Osteoblast (primary cell): ENCODE data around the gene PCDHGA6. TPM values are rescaled to one million over a fixed set of nuclear protein-coding genes. Genes with fewer than 3 reads are reported as not detected.

Experiments used
- DNase-seq: peaks from one replicate; pipeline ENCODE4 v3.0.0; 2011; ENCODE audit warnings: low spot score, mixed read lengths; ENCODE audit not compliant: insufficient read length; ENCODE audit errors: missing footprints
- H2AFZ ChIP-seq: 2 replicates; pipeline ENCODE4 v1.6.0; 2011; ENCODE audit warnings: mild to moderate bottlenecking, low read length
- H3K27ac ChIP-seq: 2 replicates; pipeline ENCODE4 v1.5.1; 2011; ENCODE audit warnings: mild to moderate bottlenecking, low read depth, low read length, moderate library complexity
- H3K27me3 ChIP-seq: 2 replicates; pipeline ENCODE4 v1.6.0; 2012; ENCODE audit warnings: mild to moderate bottlenecking, control low read depth, inconsistent platforms, low read length, moderate library complexity; ENCODE audit not compliant: insufficient read depth
- H3K36me3 ChIP-seq: 2 replicates; pipeline ENCODE4 v1.5.1; 2011; ENCODE audit warnings: mild to moderate bottlenecking, low read length, control low read depth, moderate library complexity; ENCODE audit not compliant: insufficient read depth
- H3K4me1 ChIP-seq: 2 replicates; pipeline ENCODE4 v1.5.1; 2011; ENCODE audit warnings: mild to moderate bottlenecking, low read length, control low read depth, moderate library complexity; ENCODE audit not compliant: insufficient read depth
- H3K4me2 ChIP-seq: 2 replicates; pipeline ENCODE4 v1.6.0; 2011; ENCODE audit warnings: mild to moderate bottlenecking, low read length; ENCODE audit not compliant: insufficient read depth
- H3K4me3 ChIP-seq: fragments of 200-600 bp; sonication (generic); 3 replicates; pipeline ENCODE4 v1.5.1; 2012; ENCODE audit warnings: mild to moderate bottlenecking, low read length, inconsistent platforms; ENCODE audit not compliant: insufficient read depth
- H3K79me2 ChIP-seq: 2 replicates; pipeline ENCODE4 v1.6.0; 2012; ENCODE audit warnings: mild to moderate bottlenecking, low read length, control low read depth, inconsistent platforms; ENCODE audit not compliant: insufficient read depth
- H3K9me3 ChIP-seq: 2 replicates; pipeline ENCODE4 v1.5.1; 2011; ENCODE audit warnings: low read depth, low read length, control low read depth
- H4K20me1 ChIP-seq: 2 replicates; pipeline ENCODE4 v1.6.0; 2012; ENCODE audit warnings: mild to moderate bottlenecking, low read length, control low read depth; ENCODE audit not compliant: insufficient read depth
- CTCF ChIP-seq: IDR thresholded peaks from 2 replicates; pipeline ENCODE4 v1.5.1; 2011; ENCODE audit warnings: mild to moderate bottlenecking, low read depth, low read length, moderate library complexity; ENCODE audit errors: extremely low read depth
- total RNA-seq: library from RNA; depleted of rRNA; stranded (reverse); fragments of >200 nt; gene quantifications from 2 replicates; pipeline ENCODE4 v1.2.3, GENCODE V29; 2012

The PCDHGA6 gene
- total RNA-seq, 1 donor, result 5.1 TPM

- no peak for TF ChIP-seq CTCF
- H3K9me3 ChIP-seq, result peaks cover 21% of the 10 kb centered on the region
These were observed 24.9 kb downstream of the PCDHGA6 start for GRCh38 chr5:141398608-141399007.

DNA sequence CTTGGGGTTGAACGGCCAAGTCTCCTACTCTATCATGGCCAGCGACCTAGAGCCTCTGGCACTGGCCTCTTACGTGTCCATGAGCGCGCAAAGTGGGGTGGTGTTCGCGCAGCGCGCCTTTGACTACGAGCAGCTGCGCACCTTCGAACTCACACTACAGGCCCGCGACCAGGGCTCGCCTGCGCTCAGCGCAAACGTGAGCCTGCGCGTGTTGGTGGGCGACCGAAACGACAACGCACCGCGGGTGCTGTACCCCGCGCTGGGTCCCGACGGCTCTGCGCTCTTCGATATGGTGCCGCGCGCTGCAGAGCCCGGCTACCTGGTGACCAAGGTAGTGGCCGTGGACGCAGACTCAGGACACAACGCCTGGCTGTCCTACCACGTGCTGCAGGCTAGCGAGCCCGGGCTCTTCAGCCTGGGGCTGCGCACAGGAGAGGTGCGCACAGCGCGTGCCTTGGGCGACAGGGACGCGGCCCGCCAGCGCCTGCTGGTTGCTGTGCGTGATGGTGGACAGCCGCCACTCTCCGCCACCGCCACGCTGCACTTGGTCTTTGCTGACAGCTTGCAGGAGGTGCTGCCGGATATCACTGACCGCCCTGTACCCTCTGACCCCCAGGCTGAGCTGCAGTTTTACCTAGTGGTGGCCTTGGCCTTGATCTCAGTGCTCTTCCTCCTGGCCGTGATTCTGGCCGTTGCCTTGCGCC is 26.0 kb downstream of the PCDHGA6 start:
- H3K27ac ChIP-seq, result no peak overlapping the region
- H3K4me2 ChIP-seq, result no peak overlapping the region
- no peaks in the 10 kb centered on the region for H3K27me3 ChIP-seq
- TF ChIP-seq CTCF, result no peak
- H3K9me3 ChIP-seq, result peaks cover 18% of the 10 kb centered on the region
- no peak overlapping the region for H2AFZ ChIP-seq
- no peaks in the 10 kb centered on the region for H3K79me2 ChIP-seq
- no peak for DNase-seq
- H4K20me1 ChIP-seq, result no peaks in the 10 kb centered on the region
- H3K4me3 ChIP-seq, result peak overlapping the region; percentile 50
- H3K36me3 ChIP-seq, result peaks cover 4% of the 10 kb centered on the region
- H3K4me1 ChIP-seq, result no peaks in the 10 kb centered on the region

More at GRCh38 chr5:141398608-141399007, 24.9 kb downstream of the PCDHGA6 start:
- H4K20me1 ChIP-seq, result no peaks in the 10 kb centered on the region
- H2AFZ ChIP-seq, result no peak overlapping the region
- no peak for DNase-seq
- H3K27me3 ChIP-seq, result no peaks in the 10 kb centered on the region
- H3K27ac ChIP-seq, result no peak overlapping the region
- peaks cover 4% of the 10 kb centered on the region for H3K36me3 ChIP-seq
- H3K4me1 ChIP-seq, result no peaks in the 10 kb centered on the region
- H3K4me3 ChIP-seq, result peak overlapping the region; percentile 51
- H3K79me2 ChIP-seq, result no peaks in the 10 kb centered on the region
- H3K4me2 ChIP-seq, result no peak overlapping the region

- Histone ChIP-seq H3K9me3 (peaks cover 18% of the 10 kb centered on the region), H3K36me3 (peaks cover 4% of the 10 kb centered on the region), H3K4me1 (no peaks in the 10 kb centered on the region), H4K20me1 (peaks cover 3% of the 10 kb centered on the region), H2AFZ (peak within 1 kb of the TSS; percentile 46), H3K27ac (no peak within 1 kb of the TSS), H3K4me3 (peak within 1 kb of the TSS; percentile 58), H3K79me2 (no peaks in the 10 kb centered on the region), H3K27me3 (no peaks in the 10 kb centered on the region), H3K4me2 (peak within 1 kb of the TSS; percentile 61)
- DNase-seq, result no peak
- peak; percentile 40 for TF ChIP-seq CTCF
These were observed 29.0 kb downstream of the PCDHGA6 start, which contains the start of gene PCDHGA9 for GRCh38 chr5:141402553-141403243. Gene PCDHGA9 (plus strand): TSS chr5:141402778. CDS start chr5:141402953, 175 bp downstream.

- peak overlapping the region; percentile 61 for H3K4me2 ChIP-seq
- no peak overlapping the region for H2AFZ ChIP-seq
These were observed 29.7 kb downstream of the PCDHGA6 start for GRCh38 chr5:141403387-141403786.

More at GRCh38 chr5:141403387-141403786, 29.7 kb downstream of the PCDHGA6 start:
- Histone ChIP-seq H3K4me1 (no peaks in the 10 kb centered on the region), H3K79me2 (no peaks in the 10 kb centered on the region), H3K27ac (no peak overlapping the region), H3K36me3 (peaks cover 4% of the 10 kb centered on the region), H3K4me3 (peak overlapping the region; percentile 58), H3K9me3 (peaks cover 18% of the 10 kb centered on the region), H3K27me3 (no peaks in the 10 kb centered on the region), H4K20me1 (peaks cover 3% of the 10 kb centered on the region)
- no peak for DNase-seq
- no peak for TF ChIP-seq CTCF
